SH-SY5Y (cell line): ENCODE measurements around the gene ADGRL3.

ENCODE experiments used
- GATA2 ChIP-seq: IDR thresholded peaks from 2 replicates; pipeline ENCODE4 v1.6.1; 2011; ENCODE audit warnings: mild to moderate bottlenecking, low read depth, low read length
- GATA3 ChIP-seq: IDR thresholded peaks from 2 replicates; pipeline ENCODE4 v1.6.1; 2011; ENCODE audit warnings: low read depth, mild to moderate bottlenecking, low read length, moderate library complexity

DNA sequence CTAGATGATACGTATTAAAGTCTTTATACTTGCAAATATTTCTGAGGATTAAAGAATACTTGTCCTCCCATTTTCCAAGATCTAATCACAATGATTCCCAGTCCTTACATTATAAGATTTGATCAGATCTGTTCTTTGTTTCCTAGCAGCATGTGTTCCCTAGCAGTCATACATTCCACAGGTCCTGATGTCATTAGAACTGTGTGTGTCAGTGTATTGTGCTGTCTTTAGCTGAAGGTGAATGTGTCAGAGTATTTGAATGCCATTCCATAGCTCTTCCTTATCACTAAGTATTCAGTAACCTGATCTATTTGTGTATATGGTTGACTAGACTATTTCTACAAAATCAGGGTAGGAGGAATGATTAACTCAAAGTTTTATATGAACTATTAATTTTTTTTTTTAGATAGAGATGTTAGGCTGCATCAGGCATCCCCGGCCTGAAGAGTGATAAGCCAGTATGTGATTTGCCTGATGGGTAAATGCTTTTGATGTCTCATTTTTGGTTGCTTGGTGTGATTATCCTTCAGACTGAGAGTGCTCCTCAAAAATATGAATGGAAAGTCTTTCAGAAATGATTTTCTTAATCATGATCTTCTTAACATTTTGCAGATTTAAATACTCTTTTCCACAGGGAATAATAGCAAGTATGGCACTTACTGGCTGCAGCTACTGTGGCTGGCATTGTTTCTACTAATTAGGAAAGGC is 4.4 kb downstream of the ADGRL3 start:
- TF ChIP-seq GATA2 (no peak), GATA3 (no peak)
